NCI-H2196 treated with DMSO at 0.1 percent for 48 hours (cell line): ENCODE results near the gene DNAJA2.

Source experiments
- DNase-seq: peaks from one replicate; lab custom pipeline; 2025; ENCODE audit not compliant: unreplicated experiment; lab: John Stamatoyannopoulos, UW

DNAJA2 gene

DNA sequence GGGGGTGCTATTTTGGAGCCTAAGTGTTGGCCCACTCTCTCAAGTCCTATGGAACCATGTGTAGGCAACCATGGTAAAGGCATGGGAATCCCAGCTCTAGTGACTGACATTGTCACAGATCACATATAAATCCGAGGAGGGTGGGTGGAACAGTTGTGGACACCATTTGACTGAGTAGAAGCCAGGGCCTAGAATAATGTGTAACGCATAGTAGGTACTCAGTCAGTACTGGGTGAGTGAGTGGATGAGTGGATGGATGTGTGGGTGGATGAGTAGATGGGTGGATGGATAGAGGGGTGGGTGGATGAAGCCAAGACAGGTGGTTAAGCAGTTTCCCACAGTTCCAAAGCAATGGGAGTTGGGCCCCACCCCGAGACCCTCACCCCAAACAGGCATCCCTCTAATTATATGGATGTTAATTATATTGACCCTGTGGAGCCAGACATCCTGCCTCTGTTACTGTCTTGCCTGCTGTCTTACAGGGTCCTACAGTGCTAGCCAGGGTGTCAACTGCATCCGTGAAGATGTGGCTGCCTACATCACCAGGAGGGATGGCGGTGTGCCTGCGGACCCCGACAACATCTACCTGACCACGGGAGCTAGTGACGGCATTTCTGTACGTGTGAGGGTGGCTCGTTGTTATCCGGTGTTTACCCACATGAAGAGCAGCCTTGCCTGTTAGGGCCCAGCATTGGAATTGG, 67.0 kb downstream of the DNAJA2 start:
- no peak for DNase-seq
